Neural cell (in vitro differentiated cells): Measurements from ENCODE around the gene ARHGEF37. TPM values are rescaled to one million over a fixed set of nuclear protein-coding genes. Genes with fewer than 3 reads are reported as not detected.
A peak's percentile ranks its signal among the peaks of the same experiment; 100 is the strongest.

Source experiments
- H2AFZ ChIP-seq: fragments of 200-600, 300-800 bp; sonication (generic), shearing (Covaris generic); 2 replicates; pipeline ENCODE4 v1.6.0; 2014; ENCODE audit warnings: low read depth, mild to moderate bottlenecking, antibody characterized with exemption, low read length, moderate library complexity
- H3F3A ChIP-seq: fragments of 200-600 bp; shearing (Covaris generic); 2 replicates; pipeline ENCODE4 v1.6.1; 2016; ENCODE audit warnings: mild to moderate bottlenecking, moderate library complexity, mixed read lengths, antibody characterized with exemption, low read length; ENCODE audit not compliant: insufficient read depth, poor library complexity, severe bottlenecking
- H3K27ac ChIP-seq: fragments of 200-600, 300-800 bp; sonication (generic), shearing (Covaris generic); 2 replicates; pipeline ENCODE4 v1.5.1; 2014; ENCODE audit warnings: mild to moderate bottlenecking, low read length, moderate library complexity
- H3K27me3 ChIP-seq: fragments of 300-800, 200-600 bp; sonication (generic), shearing (Covaris generic); 2 replicates; pipeline ENCODE4 v1.6.0; 2014; ENCODE audit warnings: mild to moderate bottlenecking, low read depth, low read length, moderate library complexity; ENCODE audit not compliant: insufficient read depth
- H3K36me3 ChIP-seq: fragments of 300-800, 200-600 bp; sonication (generic), shearing (Covaris generic); 2 replicates; pipeline ENCODE4 v1.5.1; 2014; ENCODE audit warnings: mild to moderate bottlenecking, antibody characterized with exemption, low read length, moderate library complexity; ENCODE audit not compliant: insufficient read depth
- H3K4me2 ChIP-seq: fragments of 300-800, 200-600 bp; sonication (generic), shearing (Covaris generic); 2 replicates; pipeline ENCODE4 v1.6.0; 2014; ENCODE audit warnings: mild to moderate bottlenecking, low read length
- H3K4me3 ChIP-seq: fragments of 300-800, 200-600 bp; sonication (generic), shearing (Covaris generic); 2 replicates; pipeline ENCODE4 v1.5.1; 2014; ENCODE audit warnings: mild to moderate bottlenecking, low read length, moderate library complexity
- H3K79me2 ChIP-seq: fragments of 200-600 bp; shearing (Covaris generic); replicated peaks from 2 replicates; pipeline ENCODE4 v1.6.0; 2014; ENCODE audit warnings: mild to moderate bottlenecking, low read length, moderate library complexity; ENCODE audit not compliant: insufficient read depth
- H3K9ac ChIP-seq: fragments of 300-800, 200-600 bp; sonication (generic), shearing (Covaris generic); 2 replicates; pipeline ENCODE4 v1.6.1; 2016; ENCODE audit warnings: mild to moderate bottlenecking, low read length, mixed read lengths
- H3K9me2 ChIP-seq: fragments of 200-600 bp; shearing (Covaris generic); 2 replicates; pipeline ENCODE4 v1.6.1; 2016; ENCODE audit warnings: mild to moderate bottlenecking, low read length, mixed read lengths; ENCODE audit not compliant: insufficient read depth
- H3K9me3 ChIP-seq: fragments of 200-600, 300-800 bp; sonication (generic), shearing (Covaris generic); 2 replicates; pipeline ENCODE4 v1.6.1; 2016; ENCODE audit warnings: mild to moderate bottlenecking, mixed run types, low read length, moderate library complexity, mixed read lengths
- H4K20me1 ChIP-seq: fragments of 200-600 bp; shearing (Covaris generic); 2 replicates; pipeline ENCODE4 v1.6.1; 2016; ENCODE audit warnings: mild to moderate bottlenecking, mixed run types; ENCODE audit not compliant: insufficient read depth
- EP300 ChIP-seq: fragments of 450-650 bp; conservative IDR thresholded peaks from 2 replicates; pipeline ENCODE4 v1.6.1; 2014; ENCODE audit warnings: antibody characterized with exemption, mild to moderate bottlenecking, moderate library complexity; ENCODE audit not compliant: poor library complexity, severe bottlenecking
- EZH2 ChIP-seq: fragments of 200-600, 300-800 bp; shearing (Covaris generic), sonication (generic); IDR thresholded peaks from 2 replicates; pipeline ENCODE4 v1.6.1; 2014; ENCODE audit warnings: antibody characterized with exemption, low read length, borderline replicate concordance, mild to moderate bottlenecking; ENCODE audit not compliant: insufficient read depth, poor library complexity, severe bottlenecking
- MXI1 ChIP-seq: fragments of 450-650 bp; conservative IDR thresholded peaks from 2 replicates; pipeline ENCODE4 v1.6.1; 2014; ENCODE audit warnings: antibody characterized with exemption, mild to moderate bottlenecking; ENCODE audit not compliant: poor library complexity, severe bottlenecking
- POLR2AphosphoS5 ChIP-seq: IDR thresholded peaks from 2 replicates; pipeline ENCODE4 v1.6.1; 2012
- RAD21 ChIP-seq: fragments of 450-650 bp; conservative IDR thresholded peaks from 2 replicates; pipeline ENCODE4 v1.6.1; 2014; ENCODE audit warnings: antibody characterized with exemption, mild to moderate bottlenecking, moderate library complexity
- SMC3 ChIP-seq: fragments of 450-650 bp; conservative IDR thresholded peaks from 2 replicates; pipeline ENCODE4 v1.6.1; 2014; ENCODE audit warnings: antibody characterized with exemption, mild to moderate bottlenecking, moderate library complexity; ENCODE audit not compliant: poor library complexity
- TAF1 ChIP-seq: IDR thresholded peaks from 2 replicates; pipeline ENCODE4 v1.6.1; 2012; ENCODE audit warnings: low read depth
- polyA plus RNA-seq: library from polyadenylated mRNA; depleted of rRNA; stranded (reverse); fragments of >200 nt; gene quantifications from 2 replicates; pipeline ENCODE4 v1.2.3, GENCODE V29; 2014
- TF ChIP-seq, protein P1 (sequence below): fragments of 450-650 bp; IDR thresholded peaks from 2 replicates; pipeline ENCODE4 v1.5.1; 2014; ENCODE audit warnings: antibody characterized with exemption, mild to moderate bottlenecking, moderate library complexity; ENCODE audit not compliant: poor library complexity, severe bottlenecking
- TF ChIP-seq, protein P2 (sequence below): IDR thresholded peaks from 2 replicates; pipeline ENCODE4 v1.6.1; 2012; ENCODE audit warnings: borderline replicate concordance

Gene ARHGEF37
- polyA plus RNA-seq, 1 donor from 2014 or later: 0.53 TPM

- no peaks in the 10 kb centered on the region for H3K9me2 ChIP-seq
- H3K9ac ChIP-seq: peak overlapping the region; percentile 36
- H3K27ac ChIP-seq: no peak overlapping the region
- no peak for TF ChIP-seq SMC3
- no peak for TF ChIP-seq RAD21
- no peak for TF ChIP-seq EP300
- TF ChIP-seq, protein P1, sequence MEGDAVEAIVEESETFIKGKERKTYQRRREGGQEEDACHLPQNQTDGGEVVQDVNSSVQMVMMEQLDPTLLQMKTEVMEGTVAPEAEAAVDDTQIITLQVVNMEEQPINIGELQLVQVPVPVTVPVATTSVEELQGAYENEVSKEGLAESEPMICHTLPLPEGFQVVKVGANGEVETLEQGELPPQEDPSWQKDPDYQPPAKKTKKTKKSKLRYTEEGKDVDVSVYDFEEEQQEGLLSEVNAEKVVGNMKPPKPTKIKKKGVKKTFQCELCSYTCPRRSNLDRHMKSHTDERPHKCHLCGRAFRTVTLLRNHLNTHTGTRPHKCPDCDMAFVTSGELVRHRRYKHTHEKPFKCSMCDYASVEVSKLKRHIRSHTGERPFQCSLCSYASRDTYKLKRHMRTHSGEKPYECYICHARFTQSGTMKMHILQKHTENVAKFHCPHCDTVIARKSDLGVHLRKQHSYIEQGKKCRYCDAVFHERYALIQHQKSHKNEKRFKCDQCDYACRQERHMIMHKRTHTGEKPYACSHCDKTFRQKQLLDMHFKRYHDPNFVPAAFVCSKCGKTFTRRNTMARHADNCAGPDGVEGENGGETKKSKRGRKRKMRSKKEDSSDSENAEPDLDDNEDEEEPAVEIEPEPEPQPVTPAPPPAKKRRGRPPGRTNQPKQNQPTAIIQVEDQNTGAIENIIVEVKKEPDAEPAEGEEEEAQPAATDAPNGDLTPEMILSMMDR: no peak
- TF ChIP-seq POLR2AphosphoS5: no peak
- no peak for TF ChIP-seq TAF1
- TF ChIP-seq, protein P2, sequence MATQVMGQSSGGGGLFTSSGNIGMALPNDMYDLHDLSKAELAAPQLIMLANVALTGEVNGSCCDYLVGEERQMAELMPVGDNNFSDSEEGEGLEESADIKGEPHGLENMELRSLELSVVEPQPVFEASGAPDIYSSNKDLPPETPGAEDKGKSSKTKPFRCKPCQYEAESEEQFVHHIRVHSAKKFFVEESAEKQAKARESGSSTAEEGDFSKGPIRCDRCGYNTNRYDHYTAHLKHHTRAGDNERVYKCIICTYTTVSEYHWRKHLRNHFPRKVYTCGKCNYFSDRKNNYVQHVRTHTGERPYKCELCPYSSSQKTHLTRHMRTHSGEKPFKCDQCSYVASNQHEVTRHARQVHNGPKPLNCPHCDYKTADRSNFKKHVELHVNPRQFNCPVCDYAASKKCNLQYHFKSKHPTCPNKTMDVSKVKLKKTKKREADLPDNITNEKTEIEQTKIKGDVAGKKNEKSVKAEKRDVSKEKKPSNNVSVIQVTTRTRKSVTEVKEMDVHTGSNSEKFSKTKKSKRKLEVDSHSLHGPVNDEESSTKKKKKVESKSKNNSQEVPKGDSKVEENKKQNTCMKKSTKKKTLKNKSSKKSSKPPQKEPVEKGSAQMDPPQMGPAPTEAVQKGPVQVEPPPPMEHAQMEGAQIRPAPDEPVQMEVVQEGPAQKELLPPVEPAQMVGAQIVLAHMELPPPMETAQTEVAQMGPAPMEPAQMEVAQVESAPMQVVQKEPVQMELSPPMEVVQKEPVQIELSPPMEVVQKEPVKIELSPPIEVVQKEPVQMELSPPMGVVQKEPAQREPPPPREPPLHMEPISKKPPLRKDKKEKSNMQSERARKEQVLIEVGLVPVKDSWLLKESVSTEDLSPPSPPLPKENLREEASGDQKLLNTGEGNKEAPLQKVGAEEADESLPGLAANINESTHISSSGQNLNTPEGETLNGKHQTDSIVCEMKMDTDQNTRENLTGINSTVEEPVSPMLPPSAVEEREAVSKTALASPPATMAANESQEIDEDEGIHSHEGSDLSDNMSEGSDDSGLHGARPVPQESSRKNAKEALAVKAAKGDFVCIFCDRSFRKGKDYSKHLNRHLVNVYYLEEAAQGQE: no peak
- TF ChIP-seq MXI1: no peak
- no peak for TF ChIP-seq EZH2
- H3K79me2 ChIP-seq: no peaks in the 10 kb centered on the region
- H3K4me3 ChIP-seq: peak overlapping the region; percentile 57
- H3K9me3 ChIP-seq: no peaks in the 10 kb centered on the region
- no peak overlapping the region for H2AFZ ChIP-seq
- peaks cover 21% of the 10 kb centered on the region for H3K27me3 ChIP-seq
- H3F3A ChIP-seq: no peaks in the 10 kb centered on the region
- H3K36me3 ChIP-seq: no peaks in the 10 kb centered on the region
- no peak overlapping the region for H3K4me2 ChIP-seq
- H4K20me1 ChIP-seq: no peaks in the 10 kb centered on the region
Measured at GRCh38 chr5:149580808-149581191, 498 bp upstream of the ARHGEF37 start.

DNA sequence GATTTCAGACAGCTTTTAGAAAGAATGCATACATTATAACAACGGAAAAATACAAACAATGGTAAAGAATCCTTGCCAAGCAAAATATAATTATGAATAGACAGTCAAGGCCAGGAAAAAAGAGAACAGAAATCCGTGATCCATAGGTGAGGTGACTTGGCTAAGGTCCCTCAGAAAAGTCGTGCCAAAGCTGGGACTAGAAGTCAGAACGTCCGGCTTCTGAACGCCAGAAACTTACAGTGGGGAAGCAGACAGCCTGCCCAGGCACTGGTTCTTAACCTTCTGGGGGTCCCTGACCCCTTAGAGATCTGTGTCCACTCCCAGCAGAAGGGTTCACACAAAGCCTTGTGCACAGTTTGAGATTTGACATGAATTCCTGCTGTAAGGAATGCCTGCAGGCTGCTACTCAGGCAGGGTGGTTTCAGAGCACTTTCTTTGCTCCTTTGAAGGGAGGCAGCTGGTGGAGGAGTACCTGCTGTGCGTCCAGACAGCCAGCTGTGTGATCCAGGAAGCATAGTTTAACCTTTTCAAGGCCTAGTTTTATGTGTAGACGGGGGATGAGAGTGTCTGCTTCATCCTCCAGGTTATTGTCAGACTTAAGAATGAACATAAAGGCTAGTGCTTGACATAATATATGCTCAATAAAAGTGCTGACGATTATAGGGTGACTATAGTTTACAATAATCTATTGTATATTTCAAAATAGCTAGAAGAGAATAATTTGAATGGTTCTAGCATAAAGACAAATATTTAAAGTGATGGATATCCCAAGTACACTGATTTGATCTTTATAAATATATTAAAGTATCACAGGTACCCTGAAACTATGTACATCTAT is 852 bp downstream of the ARHGEF37 start:
- H3K79me2 ChIP-seq: no peaks in the 10 kb centered on the region
- no peak for TF ChIP-seq TAF1
- TF ChIP-seq, protein P1: no peak
- TF ChIP-seq POLR2AphosphoS5: no peak
- no peak for TF ChIP-seq MXI1
- TF ChIP-seq, protein P2: no peak
- no peak for TF ChIP-seq SMC3
- no peak for TF ChIP-seq RAD21
- no peak for TF ChIP-seq EZH2
- TF ChIP-seq EP300: no peak

More for the DNA sequence above, 852 bp downstream of the ARHGEF37 start:
- no peaks in the 10 kb centered on the region for H3F3A ChIP-seq
- H4K20me1 ChIP-seq: no peaks in the 10 kb centered on the region
- H3K36me3 ChIP-seq: no peaks in the 10 kb centered on the region
- peaks cover 21% of the 10 kb centered on the region for H3K27me3 ChIP-seq
- no peaks in the 10 kb centered on the region for H3K9me3 ChIP-seq
- H3K4me3 ChIP-seq: peak overlapping the region; percentile 57
- H3K4me2 ChIP-seq: no peak overlapping the region
- H3K9ac ChIP-seq: no peak overlapping the region
- no peaks in the 10 kb centered on the region for H3K9me2 ChIP-seq
- no peak overlapping the region for H2AFZ ChIP-seq
- no peak overlapping the region for H3K27ac ChIP-seq
